ENCODE measurements around the gene MYO1H. TPM values are rescaled to one million over a fixed set of nuclear protein-coding genes. Genes with fewer than 3 reads are reported as not detected.

The MYO1H gene
- total RNA-seq = not detected
- polyA plus RNA-seq = under 1 TPM in 2 of 3 donors, not detected in 1; 0.03 to 0.08 TPM
- long read RNA-seq, donor 1 = 0 reads
- long read RNA-seq, donor 2, partial matches to known transcripts = 0 of 6 reads
- long read RNA-seq, donor 2, other reads (novel, unspliced or antisense) = 6 of 6 reads
- long read RNA-seq, donor 3 = 0 reads
- long read RNA-seq, donor 4 = 0 reads
- long read RNA-seq, donor 5, partial matches to known transcripts = 0 of 4 reads
- long read RNA-seq, donor 5, other reads (novel, unspliced or antisense) = 4 of 4 reads
- long read RNA-seq, donor 6 = 0 reads
- long read RNA-seq, donor 7 = 0 reads
- long read RNA-seq, donor 8, partial matches to known transcripts = 0 of 7 reads
- long read RNA-seq, donor 8, other reads (novel, unspliced or antisense) = 7 of 7 reads
- long read RNA-seq, donor 9 = 0 reads
- long read RNA-seq, donor 10 = 0 reads

GRCh38 chr12:109347589-109347988 lies at the start of gene MYO1H:
Gene MYO1H, plus strand, starts transcription at chr12:109347900. Its CDS starts 61 bp downstream, at chr12:109347961.
- H3K27ac ChIP-seq = no peak within 1 kb of the TSS
- no peak for TF ChIP-seq POLR2A (IDR thresholded peaks at IDR 0.05)
- no peak for TF ChIP-seq CTCF (IDR thresholded peaks at IDR 0.05)
- H3K4me1 ChIP-seq (replicated peaks in 1 of 2) = no peaks in the 10 kb centered on the region
- H3K36me3 ChIP-seq (replicated peaks in 1 of 2) = no peaks in the 10 kb centered on the region
- H3K9me3 ChIP-seq (replicated peaks in 1 of 3) = no peaks in the 10 kb centered on the region
- DNase-seq = no peak
- 83 to 88% (median 84%) methylated on average over 8 of the region's 8 CpGs for WGBS, 4 donors
- intact Hi-C loops (cut with DNase I) = no loop called here
- H3K4me3 ChIP-seq = no peak within 1 kb of the TSS
- H3K27me3 ChIP-seq = no peaks in the 10 kb centered on the region

GRCh38 chr12:109299849-109300248 lies 47.9 kb upstream of the MYO1H start:
- Histone ChIP-seq H3K27me3 (peaks cover 5% of the 10 kb centered on the region), H3K4me3 (no peak overlapping the region), H3K36me3 (replicated peaks in 1 of 2) (no peaks in the 10 kb centered on the region), H3K9me3 (replicated peaks in 1 of 3) (no peaks in the 10 kb centered on the region), H3K27ac (no peak overlapping the region), H3K4me1 (replicated peaks in 1 of 2) (no peaks in the 10 kb centered on the region)
- intact Hi-C loops (cut with DNase I) = no loop called here
- no peak for DNase-seq
- WGBS, 4 donors = 67 to 88% (median 87%) methylated on average over 7 of the region's 7 CpGs
- TF ChIP-seq POLR2A (IDR thresholded peaks at IDR 0.05) (no peak), CTCF (IDR thresholded peaks at IDR 0.05) (no peak)

GRCh38 chr12:109301643-109302168 lies 46.0 kb upstream of the MYO1H start:
- H3K4me1 ChIP-seq (replicated peaks in 1 of 2) = no peaks in the 10 kb centered on the region
- H3K27ac ChIP-seq = no peak overlapping the region
- no peak overlapping the region for H3K4me3 ChIP-seq
- H3K27me3 ChIP-seq = peaks cover 5% of the 10 kb centered on the region
- H3K9me3 ChIP-seq (replicated peaks in 1 of 3) = no peaks in the 10 kb centered on the region
- WGBS, 4 donors = 63 to 81% (median 70%) methylated on average over 3 of the region's 3 CpGs
- intact Hi-C loops (cut with DNase I) = no loop called here
- H3K36me3 ChIP-seq (replicated peaks in 1 of 2) = no peaks in the 10 kb centered on the region
- DNase-seq = no peak
- no peak for TF ChIP-seq CTCF (IDR thresholded peaks at IDR 0.05)
- no peak for TF ChIP-seq POLR2A (IDR thresholded peaks at IDR 0.05)

- peaks cover 5% of the 10 kb centered on the region for H3K27me3 ChIP-seq
- H3K9me3 ChIP-seq (replicated peaks in 1 of 3) = no peaks in the 10 kb centered on the region
- intact Hi-C loops (cut with DNase I) = no loop called here
- DNase-seq = no peak
- no peaks in the 10 kb centered on the region for H3K36me3 ChIP-seq (replicated peaks in 1 of 2)
- H3K4me3 ChIP-seq = no peak overlapping the region
- 69 to 75% (median 72%) methylated on average over 2 of the region's 2 CpGs for WGBS, 4 donors
- no peaks in the 10 kb centered on the region for H3K4me1 ChIP-seq (replicated peaks in 1 of 2)
- no peak overlapping the region for H3K27ac ChIP-seq
- no peak for TF ChIP-seq POLR2A (IDR thresholded peaks at IDR 0.05)
These were observed 45.3 kb upstream of the MYO1H start for GRCh38 chr12:109302358-109302757.

All from adrenal gland (tissue), 19 donors.